ENCODE results near the gene TNFRSF4. TPM values are rescaled to one million over a fixed set of nuclear protein-coding genes. Genes with fewer than 3 reads are reported as not detected.

Gene TNFRSF4
- total and polyA plus RNA-seq, 9 of the 15 experiments (the other 6 are each of a cell fraction or from before 2014, with no cell fraction given), result 0.07 to 0.44 (median 0.19) TPM; not detected in 5

- TF ChIP-seq POLR3A (IDR thresholded peaks at IDR 0.05; ENCODE audit: borderline replicate concordance, extremely low read depth, insufficient read depth, insufficient read length), result no peak
- TF ChIP-seq GTF2B (IDR thresholded peaks at IDR 0.05; ENCODE audit: extremely low read depth, insufficient read length), result no peak
- no peak for TF ChIP-seq POLR2H (tag; IDR thresholded peaks at IDR 0.05; ENCODE audit: low read depth)
- no peak for TF ChIP-seq JUND (IDR thresholded peaks at IDR 0.05; ENCODE audit: borderline replicate concordance, low read depth, low read length)
- TF ChIP-seq JUND (tag; IDR thresholded peaks at IDR 0.05; ENCODE audit: borderline replicate concordance, low read depth, low read length), result no peak
- TF ChIP-seq KDM4B (IDR thresholded peaks at IDR 0.05; ENCODE audit: borderline replicate concordance in 2 of 2, low read depth in 1 of 2), result no peak
- peak; percentile 54; the same call in 1 of the 2 replicates for TF ChIP-seq ETV1 (tag; conservative IDR thresholded peaks at IDR 0.05; ENCODE audit: low read depth)
- TF ChIP-seq ZNF318 (IDR thresholded peaks at IDR 0.05; ENCODE audit: borderline replicate concordance in 1 of 2, low read depth in 1 of 2), result no peak
- no peak for TF ChIP-seq ZNF584 (CRISPR knock-in tag; IDR thresholded peaks at IDR 0.05; ENCODE audit: low read depth)
- no peak for TF ChIP-seq SMARCE1 (IDR thresholded peaks at IDR 0.05)
- TF ChIP-seq STAG1 (CRISPR knock-in tag; IDR thresholded peaks at IDR 0.05; ENCODE audit: borderline replicate concordance), result no peak
- no peak for TF ChIP-seq HMG20B (CRISPR knock-in tag; IDR thresholded peaks at IDR 0.05)
- no peak for TF ChIP-seq BRF1 (IDR thresholded peaks at IDR 0.05; ENCODE audit: borderline replicate concordance, extremely low read depth, insufficient read length)
- TF ChIP-seq FOXP4 (CRISPR knock-in tag; IDR thresholded peaks at IDR 0.05; ENCODE audit: borderline replicate concordance), result peak; percentile 56; the same call in 1 of the 2 replicates
Measured at GRCh38 chr1:1175221-1176062, 38.5 kb downstream of the TNFRSF4 start (continued).

Data from K562 (cell line).